Measurements from ENCODE around the gene SETD1A.

SETD1A gene

GRCh38 chr16:30924076-30924912 is 33.3 kb upstream of the SETD1A start:
- Histone ChIP-seq H3K4me1 (ENCODE audit: control insufficient read depth, insufficient read depth, low read length) (peaks cover 12% of the 10 kb centered on the region), H3K4me3 (ENCODE audit: low read length) (no peak overlapping the region), H3K9me3 (ENCODE audit: control insufficient read depth, low read length) (no peaks in the 10 kb centered on the region), H3K9ac (ENCODE audit: low read length) (peak overlapping the region; percentile 33), H3K36me3 (ENCODE audit: control insufficient read depth, insufficient read depth, low read length) (no peaks in the 10 kb centered on the region), H3K27me3 (ENCODE audit: control insufficient read depth, insufficient read depth, low read length) (no peaks in the 10 kb centered on the region)

- no peaks in the 10 kb centered on the region for H3K9me3 ChIP-seq (ENCODE audit: control insufficient read depth, low read length)
- H3K36me3 ChIP-seq (ENCODE audit: control insufficient read depth, insufficient read depth, low read length), result no peaks in the 10 kb centered on the region
- H3K4me3 ChIP-seq (ENCODE audit: low read length), result no peak overlapping the region
- H3K4me1 ChIP-seq (ENCODE audit: control insufficient read depth, insufficient read depth, low read length), result peaks cover 12% of the 10 kb centered on the region
- no peaks in the 10 kb centered on the region for H3K27me3 ChIP-seq (ENCODE audit: control insufficient read depth, insufficient read depth, low read length)
- H3K9ac ChIP-seq (ENCODE audit: low read length), result peak overlapping the region; percentile 33
Measured at GRCh38 chr16:30924913-30925631, 32.5 kb upstream of the SETD1A start.

- Histone ChIP-seq H3K27me3 (ENCODE audit: control insufficient read depth, insufficient read depth, low read length) (no peaks in the 10 kb centered on the region), H3K4me3 (ENCODE audit: low read length) (no peak overlapping the region), H3K9ac (ENCODE audit: low read length) (no peak overlapping the region), H3K4me1 (ENCODE audit: control insufficient read depth, insufficient read depth, low read length) (peaks cover 12% of the 10 kb centered on the region), H3K36me3 (ENCODE audit: control insufficient read depth, insufficient read depth, low read length) (no peaks in the 10 kb centered on the region), H3K9me3 (ENCODE audit: control insufficient read depth, low read length) (no peaks in the 10 kb centered on the region)
Measured at GRCh38 chr16:30925632-30925987, 31.9 kb upstream of the SETD1A start.

- no peaks in the 10 kb centered on the region for H3K36me3 ChIP-seq (ENCODE audit: control insufficient read depth, insufficient read depth, low read length)
- no peaks in the 10 kb centered on the region for H3K9me3 ChIP-seq (ENCODE audit: control insufficient read depth, low read length)
- peaks cover 11% of the 10 kb centered on the region for H3K4me1 ChIP-seq (ENCODE audit: control insufficient read depth, insufficient read depth, low read length)
- no peaks in the 10 kb centered on the region for H3K27me3 ChIP-seq (ENCODE audit: control insufficient read depth, insufficient read depth, low read length)
- H3K4me3 ChIP-seq (ENCODE audit: low read length), result no peak overlapping the region
- no peak overlapping the region for H3K9ac ChIP-seq (ENCODE audit: low read length)
Measured at GRCh38 chr16:30925995-30926811, 31.4 kb upstream of the SETD1A start.

GRCh38 chr16:30926937-30927788 is 30.4 kb upstream of the SETD1A start:
- peaks cover 3% of the 10 kb centered on the region for H3K36me3 ChIP-seq (ENCODE audit: control insufficient read depth, insufficient read depth, low read length)
- peaks cover 6% of the 10 kb centered on the region for H3K4me1 ChIP-seq (ENCODE audit: control insufficient read depth, insufficient read depth, low read length)
- H3K9ac ChIP-seq (ENCODE audit: low read length), result no peak overlapping the region
- H3K27me3 ChIP-seq (ENCODE audit: control insufficient read depth, insufficient read depth, low read length), result no peaks in the 10 kb centered on the region
- H3K4me3 ChIP-seq (ENCODE audit: low read length), result no peak overlapping the region
- H3K9me3 ChIP-seq (ENCODE audit: control insufficient read depth, low read length), result no peaks in the 10 kb centered on the region

GRCh38 chr16:30927789-30928378 is 29.7 kb upstream of the SETD1A start:
- no peaks in the 10 kb centered on the region for H3K27me3 ChIP-seq (ENCODE audit: control insufficient read depth, insufficient read depth, low read length)
- H3K36me3 ChIP-seq (ENCODE audit: control insufficient read depth, insufficient read depth, low read length), result peaks cover 5% of the 10 kb centered on the region
- no peak overlapping the region for H3K4me3 ChIP-seq (ENCODE audit: low read length)

GRCh38 chr16:30928390-30928789 is 29.2 kb upstream of the SETD1A start:
- Histone ChIP-seq H3K27me3 (ENCODE audit: control insufficient read depth, insufficient read depth, low read length) (no peaks in the 10 kb centered on the region), H3K4me3 (ENCODE audit: low read length) (no peak overlapping the region), H3K9ac (ENCODE audit: low read length) (no peak overlapping the region), H3K9me3 (ENCODE audit: control insufficient read depth, low read length) (no peaks in the 10 kb centered on the region), H3K36me3 (ENCODE audit: control insufficient read depth, insufficient read depth, low read length) (peaks cover 5% of the 10 kb centered on the region), H3K4me1 (ENCODE audit: control insufficient read depth, insufficient read depth, low read length) (peaks cover 6% of the 10 kb centered on the region)

More at GRCh38 chr16:30927789-30928378, 29.7 kb upstream of the SETD1A start:
- Histone ChIP-seq H3K4me1 (ENCODE audit: control insufficient read depth, insufficient read depth, low read length) (peaks cover 6% of the 10 kb centered on the region), H3K9ac (ENCODE audit: low read length) (no peak overlapping the region), H3K9me3 (ENCODE audit: control insufficient read depth, low read length) (no peaks in the 10 kb centered on the region)

GRCh38 chr16:30929167-30929566 is 28.4 kb upstream of the SETD1A start:
- Histone ChIP-seq H3K9me3 (ENCODE audit: control insufficient read depth, low read length) (no peaks in the 10 kb centered on the region), H3K27me3 (ENCODE audit: control insufficient read depth, insufficient read depth, low read length) (no peaks in the 10 kb centered on the region), H3K9ac (ENCODE audit: low read length) (no peak overlapping the region), H3K36me3 (ENCODE audit: control insufficient read depth, insufficient read depth, low read length) (peaks cover 5% of the 10 kb centered on the region), H3K4me1 (ENCODE audit: control insufficient read depth, insufficient read depth, low read length) (peaks cover 6% of the 10 kb centered on the region), H3K4me3 (ENCODE audit: low read length) (no peak overlapping the region)

- Histone ChIP-seq H3K36me3 (ENCODE audit: control insufficient read depth, insufficient read depth, low read length) (peaks cover 5% of the 10 kb centered on the region), H3K27me3 (ENCODE audit: control insufficient read depth, insufficient read depth, low read length) (no peaks in the 10 kb centered on the region), H3K9me3 (ENCODE audit: control insufficient read depth, low read length) (no peaks in the 10 kb centered on the region), H3K4me1 (ENCODE audit: control insufficient read depth, insufficient read depth, low read length) (no peaks in the 10 kb centered on the region), H3K4me3 (ENCODE audit: low read length) (no peak overlapping the region), H3K9ac (ENCODE audit: low read length) (no peak overlapping the region)
Measured at GRCh38 chr16:30930160-30930571, 27.4 kb upstream of the SETD1A start.

- Histone ChIP-seq H3K9me3 (ENCODE audit: control insufficient read depth, low read length) (no peaks in the 10 kb centered on the region), H3K4me1 (ENCODE audit: control insufficient read depth, insufficient read depth, low read length) (no peaks in the 10 kb centered on the region), H3K36me3 (ENCODE audit: control insufficient read depth, insufficient read depth, low read length) (peaks cover 5% of the 10 kb centered on the region), H3K27me3 (ENCODE audit: control insufficient read depth, insufficient read depth, low read length) (no peaks in the 10 kb centered on the region), H3K4me3 (ENCODE audit: low read length) (no peak overlapping the region), H3K9ac (ENCODE audit: low read length) (no peak overlapping the region)
Measured at GRCh38 chr16:30931068-30931650, 26.4 kb upstream of the SETD1A start.
